Right atrium auricular region (tissue), 2 donors: Measurements from ENCODE around the gene UBXN2A. TPM values are rescaled to one million over a fixed set of nuclear protein-coding genes. Genes with fewer than 3 reads are reported as not detected.

ENCODE experiments used
- DNase-seq: peaks from one replicate; pipeline ENCODE4 v3.0.0-alpha.2; 2019; ENCODE audit warnings: low spot score
- H3K27ac ChIP-seq, 2 donors: fragments of 200-600 bp; sonication (generic); 1 replicate in 1 of 2; 2 replicates in 1 of 2; pipeline ENCODE4 v1.5.1; 2016 to 2019
- H3K27me3 ChIP-seq, 2 donors: fragments of 200-600 bp; sonication (generic); one replicate each; pipeline versions ENCODE4 v1.5.1 to v1.6.0; 2017 to 2019
- H3K36me3 ChIP-seq: fragments of 200-600 bp; sonication (generic); one replicate; pipeline ENCODE4 v1.5.1; 2016
- H3K4me1 ChIP-seq, 2 donors: fragments of 200-600 bp; sonication (generic); one replicate each; pipeline versions ENCODE4 v1.5.1 to v1.6.0; 2017 to 2019
- H3K4me3 ChIP-seq, 2 donors: fragments of 200-600 bp; sonication (generic); 1 replicate in 1 of 2; 2 replicates in 1 of 2; pipeline ENCODE4 v1.5.1; 2017 to 2019; ENCODE audit warnings: mild to moderate bottlenecking in 1 of 2, moderate library complexity in 1 of 2
- H3K9me3 ChIP-seq, 2 donors: fragments of 200-600 bp; sonication (generic); one replicate each; pipeline ENCODE4 v1.5.1; 2019
- CTCF ChIP-seq, 2 donors: fragments of 200-600 bp; sonication (generic); IDR thresholded peaks; one replicate each; pipeline ENCODE4 v1.5.1; 2019; ENCODE audit warnings: antibody characterized with exemption in 2 of 2
- total RNA-seq, 2 donors: library from RNA; depleted of rRNA; stranded (reverse); fragments of >200 nt; gene quantifications; one replicate each; pipeline ENCODE4 v1.1.0, GENCODE V29; 2016

UBXN2A gene
- total RNA-seq, 2 donors from 2014 or later = 14.3 to 18.7 TPM

GRCh38 chr2:23976883-23977282 is 36.6 kb downstream of the UBXN2A start:
- H3K4me1 ChIP-seq = no peaks in the 10 kb centered on the region
- peaks cover 31% of the 10 kb centered on the region for H3K36me3 ChIP-seq
- no peaks in the 10 kb centered on the region for H3K27me3 ChIP-seq
- DNase-seq = no peak
- no peak for TF ChIP-seq CTCF (IDR thresholded peaks at IDR 0.05)
- H3K9me3 ChIP-seq = no peaks in the 10 kb centered on the region
- H3K27ac ChIP-seq = no peak overlapping the region
- no peak overlapping the region for H3K4me3 ChIP-seq

- no peak overlapping the region for H3K4me3 ChIP-seq
- TF ChIP-seq CTCF (IDR thresholded peaks at IDR 0.05) = peak in 1 of 2 donors; percentile 35
- no peak for DNase-seq
- no peaks in the 10 kb centered on the region for H3K4me1 ChIP-seq
- no peak overlapping the region for H3K27ac ChIP-seq
- H3K9me3 ChIP-seq = no peaks in the 10 kb centered on the region
- H3K36me3 ChIP-seq = peaks cover 28% of the 10 kb centered on the region
- H3K27me3 ChIP-seq = no peaks in the 10 kb centered on the region
Observed at GRCh38 chr2:23988371-23988770, 48.1 kb downstream of the UBXN2A start.

- no peaks in the 10 kb centered on the region for H3K9me3 ChIP-seq
- no peak for TF ChIP-seq CTCF (IDR thresholded peaks at IDR 0.05)
- no peaks in the 10 kb centered on the region for H3K36me3 ChIP-seq
- no peak overlapping the region for H3K27ac ChIP-seq
- no peak for DNase-seq
- H3K4me1 ChIP-seq = no peaks in the 10 kb centered on the region
- H3K4me3 ChIP-seq = no peak overlapping the region
- no peaks in the 10 kb centered on the region for H3K27me3 ChIP-seq
Observed at GRCh38 chr2:23992931-23993330, 52.7 kb downstream of the UBXN2A start.

- Histone ChIP-seq H3K27me3 (no peaks in the 10 kb centered on the region), H3K4me1 (no peaks in the 10 kb centered on the region), H3K9me3 (no peaks in the 10 kb centered on the region), H3K27ac (no peak overlapping the region), H3K36me3 (peaks cover 7% of the 10 kb centered on the region), H3K4me3 (no peak overlapping the region)
- no peak for DNase-seq
- TF ChIP-seq CTCF (IDR thresholded peaks at IDR 0.05) = no peak
Observed at GRCh38 chr2:23993736-23994269, 53.5 kb downstream of the UBXN2A start.

- TF ChIP-seq CTCF (IDR thresholded peaks at IDR 0.05) = no peak
- DNase-seq = no peak
- no peaks in the 10 kb centered on the region for H3K4me1 ChIP-seq
- H3K27me3 ChIP-seq = no peaks in the 10 kb centered on the region
- no peaks in the 10 kb centered on the region for H3K9me3 ChIP-seq
- peaks cover 13% of the 10 kb centered on the region for H3K36me3 ChIP-seq
- H3K27ac ChIP-seq = no peak overlapping the region
- H3K4me3 ChIP-seq = no peak overlapping the region
Observed at GRCh38 chr2:23994567-23994966, 54.3 kb downstream of the UBXN2A start.

GRCh38 chr2:24007693-24008092 is 67.4 kb downstream of the UBXN2A start:
- no peak for DNase-seq
- no peak for TF ChIP-seq CTCF (IDR thresholded peaks at IDR 0.05)
- no peak overlapping the region for H3K4me3 ChIP-seq
- H3K36me3 ChIP-seq = peaks cover 6% of the 10 kb centered on the region
- H3K9me3 ChIP-seq = no peaks in the 10 kb centered on the region
- peaks cover 0 to 15% of the 10 kb centered on the region in 2 donors for H3K4me1 ChIP-seq
- H3K27me3 ChIP-seq = peaks cover 5 to 6% of the 10 kb centered on the region in 2 donors
- no peak overlapping the region for H3K27ac ChIP-seq
